Hematopoietic multipotent progenitor cell (in vitro differentiated cells): ENCODE measurements around the gene PLEKHG5. TPM values are rescaled to one million over a fixed set of nuclear protein-coding genes. Genes with fewer than 3 reads are reported as not detected.
"Not testable (repeated sequence)": the region's sequence is repeated elsewhere in the genome, so short reads cannot be mapped to it uniquely, and the experiment has no call there.

Experiments
- DNase-seq, 3 donors: peaks; one replicate each; pipeline ENCODE4 v3.0.0-alpha.2; 2011 to 2015; ENCODE audit warnings: low read depth in 2 of 3, low spot score in 2 of 3
- total RNA-seq: library from RNA; depleted of rRNA; stranded (reverse); fragments of >200 nt; gene quantifications from one replicate; pipeline ENCODE4 v1.2.3, GENCODE V29; 2012

Gene PLEKHG5
- total RNA-seq, 1 donor = 0.54 TPM

- no peak for DNase-seq
Measured at GRCh38 chr1:6497867-6498575, 6.6 kb upstream of the PLEKHG5 start.

- peak in 2 of 3 donors; percentile 42 to 48 for DNase-seq
Measured at GRCh38 chr1:6497215-6497866, 5.9 kb upstream of the PLEKHG5 start.

GRCh38 chr1:6496890-6497214, 5.4 kb upstream of the PLEKHG5 start:
- DNase-seq = no peak

DNA sequence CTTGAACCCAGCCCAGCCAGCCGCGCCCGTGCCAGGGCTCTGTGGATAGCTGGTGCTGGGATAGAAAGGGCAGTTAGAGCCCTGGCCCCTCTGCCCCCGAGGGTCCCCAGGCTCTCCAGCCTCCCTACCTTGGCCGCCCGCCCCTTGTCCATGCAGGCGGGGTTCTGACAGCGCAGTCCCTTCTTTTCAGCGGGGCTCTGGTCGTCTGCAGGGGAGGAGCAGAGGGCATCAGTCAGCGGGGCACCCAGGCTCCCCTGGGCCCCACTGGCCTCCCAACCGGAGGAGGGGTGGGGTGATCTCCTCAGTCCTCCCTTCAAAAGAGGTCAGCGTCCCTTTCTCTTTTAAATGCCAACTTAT, 4.9 kb upstream of the PLEKHG5 start:
- no peak for DNase-seq

- DNase-seq = no peak
Measured at GRCh38 chr1:6495540-6496364, 4.3 kb upstream of the PLEKHG5 start.

DNA sequence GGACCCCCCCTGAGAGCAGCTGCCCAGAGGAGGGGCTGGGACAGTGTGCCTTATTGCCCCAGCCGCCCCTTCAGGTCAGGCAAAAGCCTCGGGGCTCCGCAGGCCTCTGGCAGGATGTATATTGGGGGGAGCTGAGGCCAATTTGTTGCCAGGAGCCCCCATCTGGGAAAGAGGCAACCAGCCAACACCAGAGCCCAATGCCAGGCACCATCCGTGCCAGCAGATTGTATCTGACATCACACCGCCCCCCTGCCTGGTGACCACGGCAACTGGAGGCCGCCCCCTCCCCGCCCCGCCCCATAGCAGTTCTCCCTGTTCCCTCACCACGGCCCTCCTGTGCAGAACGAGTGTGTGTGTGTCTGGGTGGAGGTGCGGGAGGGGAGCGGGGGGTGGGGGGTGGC, 3.6 kb upstream of the PLEKHG5 start:
- DNase-seq = peak in 2 of 3 donors; percentile 49 to 58

- no peak for DNase-seq
Measured at GRCh38 chr1:6494627-6495026, 3.2 kb upstream of the PLEKHG5 start.

DNA sequence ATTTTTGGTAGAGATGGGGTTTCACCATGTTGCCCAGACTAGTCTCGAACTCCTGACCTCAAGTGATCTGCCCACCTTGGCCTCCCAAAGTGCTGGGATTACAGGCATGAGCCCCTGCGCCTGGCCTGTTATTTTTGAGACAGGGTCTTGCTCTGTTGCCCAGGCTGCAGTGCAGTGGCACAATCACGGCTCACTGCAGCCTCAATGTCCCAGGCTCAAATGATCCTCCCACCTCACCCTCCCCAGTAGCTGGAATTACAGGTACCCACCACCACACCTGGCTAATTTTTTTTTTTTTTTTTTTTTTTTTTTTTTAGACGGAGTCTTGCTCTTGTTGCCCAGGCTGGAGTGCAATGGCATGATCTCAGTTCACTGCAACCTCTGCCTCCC, 2.4 kb upstream of the PLEKHG5 start:
- not testable (repeated sequence) for DNase-seq

- DNase-seq = no peak
Measured at GRCh38 chr1:6491966-6492365, 499 bp upstream of the PLEKHG5 start.

DNA sequence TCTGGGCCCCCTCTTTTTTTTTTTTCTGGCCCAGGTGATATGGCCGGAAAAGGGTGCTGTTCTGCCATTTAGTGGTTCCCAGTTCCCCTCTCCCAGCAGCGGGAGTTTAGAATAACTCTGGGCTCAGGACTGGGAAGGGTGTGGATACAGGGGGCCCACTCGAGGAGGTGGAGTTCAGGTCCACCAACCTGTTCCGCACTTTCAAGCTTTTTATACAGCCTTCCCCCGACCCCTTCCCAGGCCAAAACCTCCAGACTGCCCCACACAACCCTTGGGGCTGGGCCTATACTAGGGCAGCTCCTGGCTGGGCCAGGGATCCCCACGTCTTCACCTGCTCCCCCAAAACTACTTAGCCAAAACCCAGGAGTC, 402 bp downstream of the PLEKHG5 start:
- DNase-seq = no peak

DNA sequence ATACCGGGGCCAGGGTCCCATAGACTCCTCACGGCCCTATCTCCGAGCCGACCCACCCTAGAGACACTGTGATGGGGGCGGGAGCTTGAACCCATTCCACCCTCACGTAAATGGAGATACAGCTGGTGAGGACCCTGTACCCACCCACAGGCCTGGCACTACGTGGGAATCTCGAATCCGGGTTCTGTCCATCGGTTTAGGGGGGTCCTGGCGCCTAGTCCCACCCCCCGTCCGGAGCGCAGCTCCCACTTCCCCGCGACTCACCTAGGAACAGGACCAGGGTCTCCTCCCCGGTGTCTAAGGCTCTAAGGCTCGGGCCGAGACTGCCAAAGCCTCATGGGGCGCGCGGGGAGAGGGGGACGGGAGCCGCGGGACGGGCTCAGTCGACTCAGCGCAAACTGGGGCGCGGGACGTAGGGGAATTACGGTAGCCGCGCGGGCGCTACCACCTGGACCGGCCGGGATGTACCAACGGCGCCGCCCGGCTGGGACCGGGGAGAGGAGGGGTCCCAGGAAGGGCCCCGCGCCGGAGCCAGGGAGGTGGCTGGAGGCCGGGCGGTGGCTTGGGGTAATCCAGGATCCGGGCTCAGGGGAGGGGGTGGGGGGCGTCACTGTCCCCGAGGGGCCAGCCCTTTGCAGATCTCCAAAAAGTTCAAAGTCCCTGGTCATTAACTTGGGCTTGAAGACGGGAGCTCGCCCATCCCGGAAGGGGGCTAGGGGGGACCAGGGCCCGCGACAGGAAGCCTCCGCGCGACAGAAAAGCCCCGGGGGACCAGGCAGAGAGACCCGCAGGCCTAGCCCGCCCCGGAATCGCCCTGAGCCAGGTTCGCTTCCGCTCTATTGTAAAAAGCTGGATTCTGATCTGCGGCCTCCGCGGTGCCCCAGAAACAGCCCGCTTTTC, 1.0 kb downstream of the PLEKHG5 start:
- peak in 2 of 3 donors; percentile 58 to 62 for DNase-seq

- DNase-seq = peak; percentile 67 to 77 (median 73)
Measured at GRCh38 chr1:6489799-6490180, 1.7 kb downstream of the PLEKHG5 start.

DNA sequence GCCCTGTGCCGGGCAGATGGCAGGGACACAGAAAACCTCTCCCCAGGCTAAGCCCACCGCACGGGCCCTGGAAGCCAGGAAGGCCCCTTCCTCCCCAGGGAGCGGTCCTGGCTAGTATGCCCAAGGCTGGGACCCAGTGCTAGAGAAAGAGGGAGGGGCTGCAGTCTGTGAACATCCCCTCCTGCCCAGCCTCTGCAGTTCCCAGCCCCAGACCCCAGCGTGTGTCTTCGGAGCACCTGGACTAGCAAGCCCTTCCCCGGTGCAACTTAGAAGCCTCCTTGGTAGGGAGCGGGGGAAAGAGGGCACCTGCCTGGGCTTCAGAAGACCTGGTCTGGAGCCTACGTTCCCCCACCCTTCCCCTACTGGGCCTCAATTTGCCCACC, 2.1 kb downstream of the PLEKHG5 start:
- DNase-seq = no peak

DNA sequence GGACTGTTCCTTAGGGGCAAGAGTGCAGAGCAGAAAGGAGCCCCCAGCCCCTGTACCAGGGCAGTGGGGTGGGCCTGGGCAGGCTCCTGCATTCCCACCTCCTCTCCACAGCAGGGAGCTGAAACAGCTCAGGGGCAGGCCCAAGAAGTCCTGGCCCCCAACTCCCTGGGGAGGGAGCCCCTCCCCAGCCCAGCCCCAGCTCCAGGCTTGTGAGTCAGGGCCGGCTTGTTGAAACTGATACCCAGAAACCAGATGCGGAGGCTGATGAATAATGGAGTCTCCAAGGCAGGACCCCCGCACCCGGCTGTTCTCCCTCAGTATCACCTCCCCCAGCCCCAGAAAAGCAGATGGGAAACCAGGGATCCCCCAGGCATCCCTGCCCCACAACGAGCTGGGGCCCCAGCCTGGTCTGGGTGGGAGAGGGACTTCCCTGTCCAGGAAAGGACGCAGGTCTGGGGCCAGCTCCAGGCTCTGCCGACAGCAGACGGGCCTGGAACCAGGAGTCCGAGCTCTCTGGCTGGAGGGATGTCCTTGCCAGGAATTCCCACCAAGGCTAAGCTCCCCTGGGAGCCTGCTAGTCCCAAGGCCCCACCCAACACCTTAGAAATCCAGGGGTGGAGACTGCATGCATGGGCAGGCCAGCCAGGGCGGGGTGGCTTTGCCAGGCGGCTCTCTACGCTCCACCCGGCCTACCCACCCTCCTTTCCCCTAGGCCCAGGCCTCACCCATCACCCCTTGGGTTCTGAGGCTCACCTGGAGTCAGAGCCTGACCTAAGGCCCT, 2.7 kb downstream of the PLEKHG5 start:
- no peak for DNase-seq

DNA sequence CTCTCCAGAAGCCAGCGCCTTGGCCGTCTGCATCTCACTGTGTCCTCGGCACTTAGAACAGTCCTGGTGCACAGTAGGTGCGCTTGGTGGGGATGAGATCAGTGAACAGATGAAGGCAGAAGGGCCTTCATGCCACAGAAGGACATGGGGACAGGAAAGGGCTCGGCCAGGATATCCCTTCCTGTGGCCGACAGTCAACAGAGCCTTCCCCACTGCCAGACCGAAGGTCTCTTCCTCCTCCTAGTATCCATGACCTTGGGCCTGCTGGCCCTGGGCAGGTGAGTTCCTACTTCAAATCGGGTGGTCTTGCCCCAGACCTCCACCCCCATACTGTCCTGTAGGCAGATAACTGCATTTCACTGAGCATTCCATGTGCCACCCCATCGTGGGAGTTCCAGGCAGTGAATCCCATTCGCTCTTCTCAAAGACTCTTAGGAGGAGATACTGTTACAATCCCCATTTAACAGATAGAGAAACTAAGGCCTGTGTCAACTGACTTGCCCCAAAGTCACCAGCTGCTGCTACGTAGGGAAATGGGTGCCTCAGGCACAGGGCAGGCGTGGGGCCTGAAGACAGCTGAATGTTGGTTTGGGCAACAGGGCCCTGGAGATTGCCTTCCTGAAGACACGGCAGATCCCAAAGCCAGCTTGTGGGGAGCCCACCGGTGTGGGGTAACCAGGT, 3.5 kb downstream of the PLEKHG5 start:
- DNase-seq = no peak

DNA sequence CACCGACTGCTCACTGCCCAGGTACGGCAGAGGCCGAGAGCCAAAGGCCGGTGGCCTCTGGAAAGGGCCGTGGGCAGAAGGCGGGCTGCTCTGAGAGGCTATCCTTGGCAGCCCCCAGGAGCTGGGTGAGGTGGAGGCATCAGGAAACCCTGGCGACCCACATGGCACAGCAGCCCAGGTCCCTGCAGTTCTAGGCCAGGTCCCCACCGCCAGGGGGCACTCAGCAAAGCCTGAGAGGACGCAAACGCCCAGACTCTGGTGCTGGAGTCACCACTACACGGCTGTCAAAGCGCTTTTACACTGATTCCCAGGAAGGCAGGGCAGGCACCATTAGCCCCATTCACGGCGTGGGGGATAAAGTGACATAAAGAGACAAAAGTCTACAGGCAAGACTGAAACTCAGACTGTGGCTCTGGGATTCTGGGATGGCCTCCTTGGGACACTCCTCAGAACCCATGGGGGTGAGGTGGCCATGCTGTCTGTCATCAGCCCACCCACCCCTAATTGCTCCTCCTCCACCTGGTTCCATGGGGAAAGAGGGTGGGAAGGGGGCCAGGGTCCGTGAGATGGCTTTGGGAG, 4.9 kb downstream of the PLEKHG5 start:
- DNase-seq = peak; percentile 65 to 93 (median 84)

- DNase-seq = no peak
Measured at GRCh38 chr1:6485168-6486101, 6.0 kb downstream of the PLEKHG5 start.

DNA sequence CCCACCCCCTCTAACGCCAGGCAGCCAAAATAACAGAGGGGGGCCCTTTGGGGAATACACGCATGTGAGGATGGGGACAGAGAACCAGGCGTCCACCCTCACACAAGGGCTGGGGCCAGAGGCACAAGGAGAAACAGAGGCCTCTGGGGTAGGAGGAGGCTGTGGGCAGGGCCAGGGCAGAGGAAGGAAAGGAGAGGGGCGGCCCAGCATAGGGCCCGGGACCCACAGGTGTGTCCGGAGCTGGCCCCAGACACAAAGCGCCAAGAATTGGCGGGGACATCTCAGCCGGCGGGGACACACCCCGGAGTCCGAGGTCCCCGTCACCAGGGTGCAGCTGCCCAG, 6.7 kb downstream of the PLEKHG5 start:
- DNase-seq = no peak
